ENCODE data around the gene HNRNPL.
"Not testable (repeated sequence)": the region's sequence is repeated elsewhere in the genome, so short reads cannot be mapped to it uniquely, and the experiment has no call there.

The HNRNPL gene

DNA sequence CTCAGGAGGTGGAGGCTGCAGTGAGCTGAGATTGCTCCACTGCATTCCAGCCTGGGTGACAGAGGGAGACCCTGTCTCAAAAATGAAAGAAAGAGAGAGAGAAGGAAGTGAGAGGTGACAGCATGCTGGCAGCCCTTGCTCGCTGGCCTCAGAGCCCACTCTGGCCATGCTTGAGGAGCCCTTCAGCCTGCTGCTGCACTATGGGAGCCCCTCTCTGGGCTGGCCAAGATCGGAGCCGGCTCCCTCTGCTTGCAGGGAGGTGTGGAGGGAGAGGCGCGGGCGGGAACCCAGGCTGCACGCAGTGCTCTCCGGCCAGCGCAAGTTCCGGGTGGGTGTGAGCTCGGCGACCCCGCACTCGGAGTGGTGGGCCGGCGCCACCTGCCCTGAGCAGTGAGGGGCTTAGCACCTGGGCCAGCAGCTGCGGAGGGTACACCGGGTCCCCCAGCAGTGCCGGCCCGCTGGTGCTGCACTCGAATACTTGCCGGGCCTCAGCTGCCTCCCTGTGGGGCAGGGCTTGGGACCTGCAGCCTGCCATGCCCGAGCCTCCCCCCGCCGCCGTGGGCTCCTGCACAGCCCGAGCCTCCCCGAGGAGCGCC, 28.5 kb downstream of the HNRNPL start:
- DNase-seq: not testable (repeated sequence)

DNA sequence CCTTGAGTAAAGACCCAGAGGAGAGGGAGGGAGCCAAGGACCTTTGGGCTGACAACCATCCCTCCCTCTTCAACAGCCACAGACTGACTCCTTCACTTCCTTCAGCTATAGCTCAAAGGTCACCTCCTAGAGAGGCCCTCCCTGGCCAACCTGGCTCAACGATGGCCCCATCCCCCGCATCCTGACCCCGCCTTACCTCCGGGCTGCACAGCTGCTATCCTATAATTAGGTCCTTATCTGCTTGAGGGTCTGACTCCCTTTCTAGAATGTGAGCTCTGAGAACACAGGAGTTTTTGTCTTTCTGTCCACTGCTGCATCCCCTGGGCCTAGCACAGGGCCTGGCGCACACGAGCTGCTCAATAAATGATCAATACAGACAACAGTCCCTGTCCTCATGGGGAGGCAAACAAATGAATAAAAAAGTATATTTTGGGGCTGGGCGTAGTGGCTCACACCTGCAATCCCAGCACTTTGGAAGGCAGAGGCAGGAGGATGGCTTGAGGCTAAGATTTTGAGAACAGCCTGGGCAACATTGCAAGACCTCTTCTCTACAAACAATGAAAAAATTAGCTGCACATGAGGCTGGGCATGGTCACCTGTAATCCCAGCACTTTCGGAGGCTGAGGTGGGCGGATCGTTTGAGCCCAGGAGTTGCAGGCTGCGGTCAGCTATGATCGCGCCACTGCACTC, 30.4 kb downstream of the HNRNPL start:
- DNase-seq: no peak

DNA sequence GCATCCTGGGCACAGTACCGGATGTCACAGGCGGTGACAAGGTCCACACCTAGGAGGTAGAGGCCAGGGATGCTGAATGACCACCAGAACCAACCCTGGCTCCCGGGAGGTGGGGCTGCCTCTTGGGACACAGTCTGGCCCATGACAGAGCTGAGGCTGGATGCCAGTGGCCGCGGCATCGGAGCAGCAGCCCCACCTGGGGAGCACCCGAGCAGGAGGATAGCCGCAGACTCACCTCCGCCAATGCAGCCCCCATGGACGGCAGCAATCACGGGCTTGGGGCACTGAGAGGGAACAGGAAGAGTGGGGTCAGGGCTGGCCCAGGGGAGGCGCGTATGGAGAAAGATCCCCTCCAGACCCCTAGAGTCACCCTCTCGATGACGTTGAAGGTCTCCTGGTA, 32.7 kb downstream of the HNRNPL start:
- no peak for DNase-seq

DNA sequence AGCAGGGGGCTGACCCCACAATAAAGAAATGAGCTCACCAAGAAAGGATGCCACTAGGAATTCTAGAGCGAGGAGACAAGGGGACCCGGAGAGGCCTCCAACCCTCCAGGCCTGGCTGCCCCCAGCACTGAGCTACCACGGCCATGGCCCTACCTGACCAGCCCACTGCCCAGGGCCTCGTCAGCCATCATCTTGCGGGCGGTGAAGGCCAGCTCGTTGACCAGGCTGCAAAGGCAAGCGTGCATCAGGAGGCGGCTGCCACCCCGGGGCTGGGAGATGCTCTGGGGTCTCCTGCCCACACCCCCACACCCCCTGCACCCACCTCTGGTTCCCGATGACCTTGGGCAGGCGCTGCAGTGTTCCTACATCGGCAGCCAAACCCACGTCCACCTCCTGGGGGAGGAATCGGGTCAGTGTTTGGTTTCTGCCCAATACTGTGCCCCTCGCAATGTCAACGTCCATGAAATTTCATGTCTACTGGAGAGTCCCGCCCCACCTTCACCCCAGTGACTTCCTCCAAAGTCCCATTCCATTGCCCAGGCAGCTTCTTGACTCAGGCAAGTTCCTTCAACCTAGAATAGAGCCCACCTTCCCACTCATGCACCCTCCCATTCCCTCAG, 33.5 kb downstream of the HNRNPL start:
- no peak for DNase-seq

DNA sequence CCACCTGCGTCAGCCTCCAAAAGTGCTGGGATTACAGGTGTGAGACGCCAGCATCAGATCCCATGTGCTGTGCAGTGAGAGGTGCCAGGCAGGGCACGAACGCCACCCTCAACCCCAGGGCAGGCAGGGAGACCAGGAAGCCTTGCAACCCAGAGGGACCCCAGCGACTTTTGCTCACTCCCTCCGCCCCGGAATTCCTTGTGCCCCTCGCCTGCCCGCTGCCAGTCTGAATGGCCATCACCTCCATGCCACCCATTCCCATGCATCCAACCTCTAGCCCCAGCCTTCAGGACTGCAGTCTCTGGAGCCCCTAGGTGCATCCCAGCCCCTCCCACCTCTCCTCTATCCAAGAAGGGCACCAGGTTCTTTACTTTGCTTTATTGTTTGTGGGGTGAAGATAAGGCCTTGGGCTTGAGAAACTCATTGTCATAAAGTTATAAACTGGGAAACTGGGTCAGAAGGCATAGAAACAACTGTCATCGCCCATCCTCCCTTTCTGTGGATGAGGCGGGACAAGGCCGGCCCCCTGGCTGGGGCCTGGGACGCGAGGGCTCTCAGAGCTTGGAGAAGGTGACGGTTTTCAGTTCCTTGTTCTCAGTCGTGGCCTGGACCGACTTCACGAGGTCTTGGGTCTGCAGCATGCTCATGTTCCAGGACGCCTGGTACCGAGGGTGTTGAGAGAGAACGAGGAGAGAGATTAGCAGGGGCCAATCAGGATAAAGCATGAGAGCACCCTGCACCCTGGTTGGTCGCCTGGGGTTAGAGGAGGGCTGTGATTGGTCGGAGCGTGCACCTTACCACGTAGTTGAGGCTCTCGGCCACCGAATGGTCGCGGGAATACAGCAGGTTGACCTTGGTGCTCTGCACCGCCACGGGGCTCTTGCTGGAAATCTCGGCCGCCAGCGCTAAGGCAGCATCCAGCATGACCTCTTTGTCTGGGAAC, 34.5 kb downstream of the HNRNPL start:
- DNase-seq: no peak

DNA sequence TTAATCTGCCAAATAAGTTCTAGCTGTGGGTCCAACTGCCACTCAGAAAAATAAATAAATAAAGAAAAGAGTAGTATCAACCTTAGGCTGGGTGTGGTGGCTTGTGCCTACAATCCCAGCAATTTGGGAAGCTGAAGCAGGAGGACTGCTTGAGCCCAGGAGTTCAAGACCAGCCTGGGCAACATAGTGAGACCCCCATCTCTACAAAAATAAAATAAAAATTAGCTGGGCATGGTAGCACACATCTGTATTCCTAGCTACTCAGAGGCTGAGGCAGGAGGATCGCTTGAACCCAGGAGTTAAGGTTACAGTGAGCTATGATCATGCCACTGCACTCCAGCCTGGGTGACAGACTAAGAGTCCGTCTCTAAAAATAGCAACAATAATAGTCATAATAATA, 35.9 kb downstream of the HNRNPL start:
- DNase-seq: not testable (repeated sequence)

DNA sequence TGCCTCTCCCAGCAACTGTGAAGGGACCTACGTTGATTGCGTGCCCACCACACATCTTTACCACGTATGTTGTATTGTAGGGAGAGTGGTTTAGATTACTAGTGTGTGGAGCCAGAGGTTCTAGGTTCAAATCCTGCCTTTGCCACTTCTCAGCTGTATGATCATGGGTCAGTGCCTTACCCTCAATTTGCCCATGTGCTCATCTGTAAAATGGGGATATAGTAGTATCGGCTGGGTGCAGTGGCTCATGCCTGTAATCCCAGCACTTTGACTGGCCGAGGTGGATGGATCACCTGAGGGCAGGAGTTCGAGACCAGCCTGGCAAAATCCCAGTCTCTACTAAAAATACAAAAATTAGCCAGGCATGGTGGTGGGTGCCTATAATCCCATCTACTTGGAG, 36.5 kb downstream of the HNRNPL start:
- no peak for DNase-seq

DNA sequence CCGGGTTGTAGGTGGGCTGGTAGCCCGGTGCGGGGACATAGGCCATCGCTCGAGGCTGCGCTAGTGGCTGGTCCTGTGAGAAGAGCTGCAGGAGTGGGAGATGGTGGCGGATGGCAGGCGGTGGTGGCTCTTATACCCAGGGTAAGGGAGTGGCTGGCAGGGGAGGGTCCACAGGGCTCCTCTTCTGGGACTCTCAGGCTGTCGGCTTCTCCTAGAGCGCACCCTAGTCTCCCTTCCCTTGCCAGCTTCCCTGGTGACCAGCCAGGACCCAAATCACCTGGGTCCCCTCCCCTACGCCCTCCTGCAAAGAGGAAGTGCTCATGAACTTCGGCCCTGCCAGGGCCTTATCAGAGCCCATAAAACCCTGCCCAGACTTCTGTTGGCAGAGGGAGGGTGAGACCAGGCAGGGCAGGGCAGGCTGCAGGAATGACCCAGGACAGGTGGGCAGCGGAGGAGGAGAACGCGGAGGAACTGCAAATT, 36.9 kb downstream of the HNRNPL start, which contains the start of gene LGALS4:
TSS of gene LGALS4 (minus strand) at position 105 of the 480 bp plus-strand sequence. CDS start at position 46, 59 bp downstream.
- no peak for DNase-seq

DNA sequence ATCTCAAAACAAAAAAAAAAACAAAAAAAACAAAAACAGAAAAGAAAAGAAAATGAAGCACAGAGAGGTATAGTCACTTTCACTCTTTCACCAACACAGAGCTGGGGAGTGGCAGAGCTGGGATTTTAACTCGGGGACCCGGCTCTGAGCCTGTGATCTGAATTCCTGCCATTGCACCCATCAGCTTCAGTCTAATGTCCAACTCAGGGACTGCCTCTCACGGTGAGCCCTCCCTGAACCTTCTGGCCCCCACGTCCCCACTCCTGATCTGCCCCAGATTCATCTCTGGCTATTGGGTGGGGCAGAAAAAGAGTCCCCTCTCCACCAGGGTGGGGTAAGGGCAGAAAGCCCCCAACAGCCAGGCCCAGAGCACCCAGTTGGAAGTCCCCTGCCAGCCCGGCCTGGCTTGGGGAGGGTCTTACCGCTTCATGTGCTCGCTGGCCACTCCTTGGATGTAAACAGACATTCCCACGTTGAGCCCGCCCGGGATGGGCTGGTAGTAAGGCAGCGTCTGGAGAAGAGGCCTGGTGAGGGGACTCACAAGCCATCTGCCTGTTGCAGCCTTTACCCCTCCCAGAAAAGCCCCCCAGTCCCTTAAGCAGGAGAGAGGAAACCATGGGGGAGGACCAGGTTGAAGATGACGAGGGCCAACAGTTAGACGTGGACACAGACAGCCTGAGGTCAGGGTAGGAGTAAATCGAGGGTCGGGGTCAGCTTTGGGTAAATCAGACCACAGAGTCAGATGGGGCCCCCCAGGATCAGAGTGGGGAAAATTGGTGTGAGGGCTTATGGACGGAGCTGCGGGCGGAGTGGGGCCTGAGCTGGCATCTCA, 37.6 kb downstream of the HNRNPL start:
- no peak for DNase-seq

DNA sequence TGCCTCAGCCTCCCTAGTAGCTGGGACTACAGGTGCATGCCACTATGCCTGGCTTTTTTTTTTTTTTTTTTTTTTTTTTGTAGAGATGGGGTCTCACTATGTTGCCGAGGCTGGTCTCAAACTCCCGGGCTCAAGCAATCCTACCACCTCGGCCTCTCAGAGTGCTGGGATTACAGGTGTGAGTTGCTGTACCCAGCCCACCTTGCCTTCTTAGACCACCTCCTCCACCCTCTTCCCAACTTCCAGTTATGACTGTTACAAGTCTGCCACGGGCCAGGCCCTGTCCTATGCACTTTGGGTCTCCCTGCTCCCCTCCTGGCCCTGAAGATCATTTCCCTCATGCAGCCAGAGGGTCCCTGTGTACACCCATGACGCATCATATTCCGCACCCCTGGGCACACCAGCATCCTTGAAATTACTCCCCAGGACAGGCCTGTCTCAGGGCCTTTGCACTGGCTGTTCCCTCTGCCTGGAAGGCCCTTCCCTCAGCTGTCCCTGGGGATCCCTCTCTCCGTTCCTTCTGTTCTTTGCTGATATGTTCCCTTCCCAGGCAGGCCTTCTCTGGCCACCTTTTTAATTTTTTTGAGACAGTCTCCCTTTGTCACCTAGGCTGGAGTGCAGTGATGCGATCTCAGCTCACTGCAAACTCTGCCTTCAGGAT, 40.1 kb downstream of the HNRNPL start:
- DNase-seq: no peak

DNA sequence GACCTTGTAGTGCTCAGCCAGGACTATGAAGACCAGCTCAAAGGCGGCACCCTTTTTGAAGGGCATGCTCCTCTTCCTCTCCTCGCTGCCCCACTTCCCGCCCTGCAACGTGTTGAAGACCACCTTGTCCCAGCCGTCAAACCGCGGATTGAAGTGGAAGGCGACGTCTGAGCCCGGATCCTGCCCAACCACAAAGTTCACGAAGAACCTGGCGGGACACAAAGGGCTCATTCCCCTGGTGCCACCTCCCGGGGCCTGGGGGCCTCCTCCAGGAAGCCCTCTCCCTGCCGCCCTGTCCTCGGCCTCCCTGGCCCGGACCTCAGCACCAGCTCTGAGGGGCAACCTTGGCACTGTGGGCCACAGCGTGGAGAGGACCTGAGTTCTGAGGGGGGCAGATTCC, 41.0 kb downstream of the HNRNPL start:
- no peak for DNase-seq

DNA sequence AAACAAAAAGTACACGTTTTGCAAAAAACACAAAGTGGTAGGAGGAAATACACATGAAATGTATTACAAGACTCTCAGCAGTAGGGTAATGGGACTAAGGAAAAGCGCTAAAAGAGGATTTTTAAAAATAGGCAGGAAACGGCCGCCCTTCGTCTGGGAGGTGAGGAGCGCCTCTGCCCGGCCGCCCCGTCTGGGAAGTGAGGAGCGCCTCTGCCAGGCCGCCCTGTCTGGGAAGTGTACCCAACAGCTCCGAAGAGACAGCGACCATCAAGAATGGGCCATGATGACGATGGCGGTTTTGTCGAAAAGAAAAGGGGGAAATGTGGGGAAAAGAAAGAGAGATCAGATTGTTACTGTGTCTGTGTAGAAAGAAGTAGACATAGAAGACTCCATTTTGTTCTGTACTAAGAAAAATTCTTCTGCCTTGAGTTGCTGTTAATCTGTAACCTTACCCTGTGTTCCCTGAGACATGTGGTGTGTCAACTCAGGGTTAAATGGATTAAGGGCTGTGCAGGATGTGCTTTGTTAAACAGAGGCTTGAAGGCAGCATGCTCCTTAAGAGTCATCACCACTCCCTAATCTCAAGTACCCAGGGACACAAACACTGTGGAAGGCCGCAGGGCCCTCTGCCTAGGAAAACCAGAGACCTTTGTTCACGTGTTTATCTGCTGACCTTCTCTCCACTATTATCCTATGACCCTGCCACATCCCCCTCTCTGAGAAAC, 42.2 kb downstream of the HNRNPL start:
- DNase-seq: not testable (repeated sequence)

DNA sequence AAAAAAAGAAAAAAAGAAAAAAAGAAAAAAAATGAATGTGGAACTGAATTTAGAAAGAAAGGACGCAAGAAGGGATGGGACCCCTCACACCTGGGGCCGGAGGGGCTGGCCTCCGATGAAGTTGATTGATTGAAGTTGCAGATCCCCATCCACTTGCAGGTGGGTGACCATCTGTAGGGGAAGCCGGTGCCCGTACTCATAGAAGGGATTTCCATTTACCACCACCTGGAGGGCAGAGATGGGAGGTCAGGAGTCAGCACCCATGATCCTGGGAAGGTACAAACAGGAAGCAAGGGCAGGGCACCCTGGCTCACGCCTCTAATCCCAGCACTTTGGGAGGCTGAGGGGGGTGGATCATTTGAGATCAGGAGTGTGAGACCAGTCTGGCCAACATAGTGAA, 43.4 kb downstream of the HNRNPL start:
- no peak for DNase-seq

DNA sequence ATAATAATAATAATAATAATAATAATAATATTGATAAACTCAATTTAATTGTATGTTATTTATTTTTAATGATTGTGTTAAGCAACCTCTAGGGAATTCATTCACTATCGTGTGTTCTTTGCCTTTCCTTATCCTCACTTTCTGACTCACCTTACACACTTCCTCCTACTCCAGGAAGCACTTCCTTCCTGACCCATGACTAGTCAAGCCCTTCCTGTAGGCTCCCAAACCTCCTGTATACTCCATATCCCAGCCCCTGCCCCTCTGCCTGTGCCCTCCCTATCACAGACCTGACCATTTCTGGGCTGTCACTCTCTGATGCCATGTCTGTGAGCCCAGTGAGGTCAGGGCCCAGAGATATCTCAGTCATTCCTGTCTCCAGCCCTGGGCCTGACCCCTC, 44.6 kb downstream of the HNRNPL start:
- no peak for DNase-seq

DNA sequence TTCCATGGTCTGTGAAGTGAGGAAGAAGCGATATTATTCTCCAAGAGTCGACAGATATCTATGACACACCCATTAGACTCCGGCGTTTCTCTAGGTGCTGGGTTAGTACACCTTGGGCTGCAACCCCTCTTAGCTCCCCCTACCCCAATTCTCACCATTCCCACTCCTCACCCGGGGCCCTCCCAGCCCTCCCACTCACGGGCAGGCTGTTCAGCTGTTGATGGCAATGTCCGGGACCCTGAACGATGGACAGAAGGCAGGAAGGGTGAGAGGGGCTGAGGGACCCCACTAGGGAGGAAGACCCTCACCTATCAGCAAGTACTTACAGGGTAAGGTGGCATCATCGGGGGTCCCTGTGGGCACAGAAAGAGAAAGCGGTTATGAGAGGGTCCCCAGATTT, 46.2 kb downstream of the HNRNPL start:
- DNase-seq: no peak

DNA sequence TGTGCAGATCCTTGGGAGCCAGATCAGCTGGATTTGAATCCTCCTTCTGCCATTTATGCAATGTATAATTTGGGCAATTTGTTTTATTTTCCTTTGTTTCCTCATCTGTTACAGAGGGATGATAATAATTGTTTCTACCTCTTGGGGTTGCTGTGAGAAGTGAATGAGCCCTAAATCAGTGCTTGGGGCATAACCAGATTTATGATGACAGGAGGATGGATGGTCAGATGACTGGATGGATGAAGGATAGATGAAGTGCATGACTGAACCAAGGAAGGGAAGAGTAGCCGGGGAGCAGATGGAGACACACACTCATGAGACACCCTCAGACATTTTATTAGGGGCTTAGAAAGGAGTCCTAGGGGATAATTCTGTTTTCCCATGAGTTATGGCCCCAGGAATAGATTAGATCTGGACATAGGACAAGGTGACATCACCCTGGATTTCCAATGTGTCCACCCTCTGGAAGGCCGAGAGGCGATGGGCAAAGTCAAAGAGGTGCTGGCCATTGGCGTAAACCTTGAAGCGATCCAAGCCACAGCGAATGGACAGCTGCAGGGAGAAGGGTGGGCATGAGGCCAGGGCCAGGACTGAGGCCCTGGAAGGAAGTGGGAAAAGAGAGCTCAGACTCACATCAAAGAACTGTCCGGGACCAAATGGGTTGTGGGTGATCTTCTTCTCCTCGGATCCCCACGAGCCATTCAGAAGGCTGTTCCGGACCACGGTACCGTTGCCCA, 48.3 kb downstream of the HNRNPL start:
- no peak for DNase-seq

DNA sequence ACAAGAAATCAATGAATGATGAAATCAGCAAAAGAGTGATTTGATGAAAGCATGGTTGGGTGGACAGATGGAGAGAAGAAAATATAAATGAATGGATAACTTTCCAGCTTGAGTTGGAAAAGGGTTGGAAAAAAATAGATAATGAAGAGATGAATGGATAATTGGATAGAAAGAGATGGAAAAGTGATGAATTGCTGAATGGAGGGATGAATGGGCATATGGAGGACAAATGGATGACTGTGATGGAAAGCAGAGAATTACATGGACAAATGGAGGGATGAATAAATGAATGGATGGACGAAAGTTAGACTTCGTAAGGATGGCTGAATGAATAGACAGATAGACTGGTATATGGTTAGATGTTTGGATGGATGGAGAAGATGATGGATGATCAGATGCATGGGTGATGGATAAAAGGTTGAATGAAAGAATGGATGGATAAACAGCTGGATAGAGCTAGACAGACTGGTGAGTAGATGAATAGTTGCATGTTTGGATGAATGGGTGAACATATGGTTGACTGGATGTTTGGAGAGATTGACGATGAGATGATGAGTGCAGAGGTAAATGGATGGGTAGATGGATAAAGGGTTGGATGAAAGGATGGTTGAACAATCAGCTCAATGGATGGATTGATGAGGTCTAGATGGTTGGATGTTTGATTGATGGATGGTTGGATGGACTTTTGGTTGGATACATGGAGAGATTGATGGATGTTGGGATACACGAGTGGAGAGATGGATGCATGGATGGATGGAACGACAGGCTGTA, 49.0 kb downstream of the HNRNPL start:
- no peak for DNase-seq

DNA sequence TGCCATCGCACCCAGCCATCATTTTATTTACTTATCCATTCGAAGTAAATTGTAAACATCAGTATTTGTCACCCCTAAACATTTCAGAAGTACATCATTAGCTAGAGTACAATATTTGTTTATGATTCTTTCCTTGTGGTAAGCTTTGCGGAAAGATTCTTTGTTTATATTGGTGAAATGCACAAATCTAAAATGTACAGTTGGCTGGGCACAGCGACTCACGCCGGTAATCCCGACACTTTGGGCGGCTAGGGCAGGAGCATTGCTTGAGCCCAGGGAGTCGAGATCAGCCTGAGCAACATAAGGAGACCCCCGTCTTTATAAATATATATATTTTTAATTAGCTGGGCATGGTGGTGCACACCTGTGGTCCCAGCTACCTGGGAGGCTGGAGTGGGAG, 50.7 kb downstream of the HNRNPL start:
- DNase-seq: no peak

DNA sequence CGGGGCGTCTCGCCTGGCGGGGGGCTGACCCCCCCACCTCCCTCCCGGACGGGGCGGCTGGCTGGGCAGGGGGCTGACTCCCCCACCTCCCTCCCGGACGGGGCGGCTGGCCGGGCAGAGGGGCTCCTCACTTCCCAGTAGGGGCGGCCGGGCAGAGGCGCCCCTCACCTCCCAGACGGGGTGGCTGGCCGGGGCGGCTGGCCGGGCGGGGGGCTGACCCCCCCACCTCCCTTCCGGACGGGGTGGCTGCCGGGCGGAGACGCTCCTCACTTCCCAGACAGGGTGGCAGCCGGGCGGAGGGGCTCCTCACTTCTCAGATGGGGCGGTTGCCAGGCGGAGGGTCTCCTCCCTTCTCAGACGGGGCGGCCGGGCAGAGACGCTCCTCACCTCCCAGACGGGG, 52.0 kb downstream of the HNRNPL start:
- not testable (repeated sequence) for DNase-seq

All from activated effector memory CD4-positive, alpha-beta T cell treated with anti-CD3 and anti-CD28 coated beads, Interleukin-2, amount 50 U/mL, for 16 hours (primary cell).